Kidney capillary endothelial cell (primary cell): ENCODE measurements around the gene YPEL5.

Experiments used
- DNase-seq: peaks from one replicate; pipeline ENCODE4 v3.0.0-alpha.2; 2018; ENCODE audit warnings: low spot score

YPEL5 gene

DNA sequence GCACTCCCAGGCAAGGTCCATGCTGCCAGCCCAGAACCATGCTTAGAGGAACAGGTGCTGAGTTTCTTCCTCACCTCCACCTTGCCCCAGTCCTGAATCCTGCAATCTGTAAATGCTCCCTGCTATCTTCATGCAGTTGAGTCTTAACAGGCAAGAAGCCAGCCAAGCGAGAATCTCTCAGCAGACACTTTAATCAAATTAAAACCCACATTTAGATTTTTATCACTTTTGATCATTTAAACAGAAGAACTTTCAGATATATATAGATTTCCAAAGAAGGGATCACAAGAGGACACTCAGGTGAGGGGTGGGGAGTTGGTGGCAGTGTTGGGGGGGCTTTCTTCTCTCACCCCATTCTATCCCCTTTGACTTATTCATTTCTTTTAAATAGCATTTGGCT is 58.6 kb downstream of the YPEL5 start:
- DNase-seq, result no peak

GRCh38 chr2:30206461-30207430 is 59.9 kb downstream of the YPEL5 start:
- no peak for DNase-seq

- DNase-seq, result peak; percentile 74
Measured at GRCh38 chr2:30208453-30208852, 61.6 kb downstream of the YPEL5 start.

DNA sequence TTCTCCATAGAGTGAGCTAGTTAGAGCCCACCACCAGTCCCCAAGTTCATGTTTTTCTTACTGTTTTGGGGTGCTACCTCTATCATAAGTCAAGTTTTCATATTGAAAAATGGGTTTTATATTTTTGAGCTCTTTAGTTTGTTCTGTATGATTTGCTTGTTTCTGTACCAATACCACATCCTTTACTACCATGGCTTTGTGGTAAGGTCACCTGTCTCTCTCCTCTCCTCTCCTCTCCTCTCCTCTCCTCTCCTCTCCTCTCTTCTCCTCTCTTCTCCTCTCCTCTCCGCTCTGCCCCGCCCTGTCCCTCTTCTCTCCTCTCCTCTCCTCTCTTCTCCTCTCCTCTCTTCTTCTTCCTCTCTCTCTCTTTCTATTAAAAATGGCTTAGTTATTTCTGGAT is 62.4 kb downstream of the YPEL5 start:
- no peak for DNase-seq
